ENCODE data around the gene DOCK10.

GRCh38 chr2:224772494-224772893 lies 269.8 kb downstream of the DOCK10 start:
- no peak for TF ChIP-seq ZFP30 (CRISPR knock-in tag; IDR thresholded peaks at IDR 0.05)
- TF ChIP-seq TSHZ2 (CRISPR knock-in tag; IDR thresholded peaks at IDR 0.05): no peak
- TF ChIP-seq CREB5 (CRISPR knock-in tag; IDR thresholded peaks at IDR 0.05; ENCODE audit: low read depth): no peak
- TF ChIP-seq PATZ1 (CRISPR knock-in tag; IDR thresholded peaks at IDR 0.05; ENCODE audit: borderline replicate concordance): no peak
- no peak for TF ChIP-seq TOX (CRISPR knock-in tag; IDR thresholded peaks at IDR 0.05; ENCODE audit: borderline replicate concordance)
- no peak for TF ChIP-seq GLIS3 (CRISPR knock-in tag; IDR thresholded peaks at IDR 0.05)
- TF ChIP-seq ARNTL (CRISPR knock-in tag; IDR thresholded peaks at IDR 0.05; ENCODE audit: borderline replicate concordance, low read depth): no peak
